GM23338 (cell line): Measurements from ENCODE around the gene MOK. TPM values are rescaled to one million over a fixed set of nuclear protein-coding genes. Genes with fewer than 3 reads are reported as not detected.

ENCODE experiments used
- ATAC-seq: fragments of 200-7000 bp; cut with Tn5 transposase; 3 replicates; pipeline ENCODE4 v1.9.1; 2020
- DNase-seq: peaks from one replicate; pipeline ENCODE4 v3.0.0-alpha.2; 2015; ENCODE audit warnings: low spot score
- H2AFZ ChIP-seq: fragments of 200-600 bp; sonication (generic); 2 replicates; pipeline ENCODE4 v1.8.0; 2016; ENCODE audit warnings: antibody characterized with exemption, mild to moderate bottlenecking, moderate library complexity
- H3F3A ChIP-seq: fragments of 200-600 bp; sonication (generic); replicated peaks from 2 replicates; pipeline ENCODE4 v1.8.0; 2017; ENCODE audit warnings: antibody characterized with exemption, mixed run types, low read depth
- H3K27ac ChIP-seq: fragments of 200-600 bp; sonication (generic); 2 replicates; pipeline ENCODE4 v1.6.1; 2016; ENCODE audit warnings: low read depth
- H3K27me3 ChIP-seq: fragments of 200-600 bp; sonication (generic); 2 replicates; pipeline ENCODE4 v1.8.0; 2016; ENCODE audit warnings: mild to moderate bottlenecking, mixed run types, moderate library complexity; ENCODE audit not compliant: insufficient read depth
- H3K36me3 ChIP-seq: fragments of 200-600 bp; sonication (generic); 2 replicates; pipeline ENCODE4 v1.8.0; 2016; ENCODE audit warnings: mild to moderate bottlenecking; ENCODE audit not compliant: insufficient read depth
- H3K4me1 ChIP-seq: fragments of 200-600 bp; sonication (generic); 2 replicates; pipeline ENCODE4 v1.8.0; 2016; ENCODE audit warnings: mild to moderate bottlenecking, moderate library complexity; ENCODE audit not compliant: insufficient read depth
- H3K4me2 ChIP-seq: fragments of 200-600 bp; sonication (generic); 2 replicates; pipeline ENCODE4 v1.7.1; 2017; ENCODE audit warnings: mixed run types
- H3K4me3 ChIP-seq: fragments of 200-600 bp; sonication (generic); 2 replicates; pipeline ENCODE4 v1.6.1; 2016; ENCODE audit warnings: mixed run types
- H3K79me2 ChIP-seq: fragments of 200-600 bp; sonication (generic); replicated peaks from 2 replicates; pipeline ENCODE4 v1.8.0; 2017; ENCODE audit warnings: mild to moderate bottlenecking; ENCODE audit not compliant: insufficient read depth
- H3K9me2 ChIP-seq: fragments of 200-600 bp; sonication (generic); 2 replicates; pipeline ENCODE4 v1.8.0; 2017; ENCODE audit not compliant: insufficient read depth
- H4K20me1 ChIP-seq: fragments of 200-600 bp; sonication (generic); replicated peaks from 2 replicates; pipeline ENCODE4 v1.8.0; 2017; ENCODE audit warnings: mild to moderate bottlenecking; ENCODE audit not compliant: insufficient read depth
- H3K27ac Mint-ChIP-seq: 2 replicates; pipeline ENCODE4 v1.8.0; 2020; ENCODE audit warnings: inconsistent platforms, mild to moderate bottlenecking, moderate library complexity, mixed read lengths
- H3K27me3 Mint-ChIP-seq: 3 replicates; pipeline ENCODE4 v1.8.0; 2022; ENCODE audit warnings: low read depth, mild to moderate bottlenecking, moderate library complexity, mixed read lengths, inconsistent platforms; ENCODE audit not compliant: insufficient read depth, poor library complexity
- H3K36me3 Mint-ChIP-seq: 3 replicates; pipeline ENCODE4 v1.8.0; 2021; ENCODE audit warnings: low read depth, mild to moderate bottlenecking, inconsistent platforms, moderate library complexity, mixed read lengths
- H3K4me1 Mint-ChIP-seq: 3 replicates; pipeline ENCODE4 v1.8.0; 2020; ENCODE audit warnings: mild to moderate bottlenecking, inconsistent platforms, mixed read lengths
- H3K4me3 Mint-ChIP-seq: 3 replicates; pipeline ENCODE4 v1.8.0; 2021; ENCODE audit warnings: moderate library complexity, mild to moderate bottlenecking, inconsistent platforms, mixed read lengths
- H3K9me3 Mint-ChIP-seq: 3 replicates; pipeline ENCODE4 v1.8.0; 2020; ENCODE audit warnings: moderate library complexity, mild to moderate bottlenecking, inconsistent platforms, mixed read lengths
- EZH2 ChIP-seq: fragments of 200-600 bp; sonication (generic); IDR thresholded peaks from one replicate; pipeline ENCODE4 v1.8.0; 2017; ENCODE audit warnings: antibody characterized with exemption, mild to moderate bottlenecking, low read depth; ENCODE audit not compliant: unreplicated experiment
- EZH2phosphoT487 ChIP-seq: fragments of 200-600 bp; sonication (generic); IDR thresholded peaks from one replicate; pipeline ENCODE4 v1.8.1; 2018; ENCODE audit warnings: antibody characterized with exemption; ENCODE audit not compliant: unreplicated experiment
- NANOG ChIP-seq: IDR thresholded peaks from 2 replicates; pipeline ENCODE4 v1.6.1; 2016; ENCODE audit warnings: antibody characterized with exemption, borderline replicate concordance
- ZNF331 ChIP-seq: fragments of 250-450 bp; sonication (Bioruptor Pico); IDR thresholded peaks from 2 replicates; pipeline ENCODE4 v1.5.0; 2020; ENCODE audit warnings: low read depth, mild to moderate bottlenecking, moderate library complexity
- polyA plus RNA-seq: library from polyadenylated mRNA; unstranded; fragments of >200 nt; fragmentation: Nextera tagmentation; extraction: Ambion mirVana; gene quantifications from 2 replicates; pipeline ENCODE4 v1.2.1, GENCODE V29; 2016
- total RNA-seq: library from RNA; depleted of rRNA; stranded (reverse); fragments of >200 nt; shearing (Covaris generic); gene quantifications from 2 replicates; pipeline ENCODE4 v1.2.3, GENCODE V29; 2014
- TF ChIP-seq, protein P1 (sequence below): fragments of 250-450 bp; sonication (Bioruptor Pico); IDR thresholded peaks from 2 replicates; pipeline ENCODE4 v1.5.0; 2020; ENCODE audit warnings: mild to moderate bottlenecking, moderate library complexity
- TF ChIP-seq, protein P2 (sequence below), 2 experiments: fragments of 200-600 bp in 1 of 2; sonication (generic) in 1 of 2; conservative IDR thresholded peaks; 2 replicates each; pipeline versions ENCODE4 v1.5.1 to v1.6.1; 2016 to 2017; ENCODE audit warnings: antibody characterized with exemption in 2 of 2, low read depth in 2 of 2, mild to moderate bottlenecking in 2 of 2, moderate library complexity in 1 of 2

Gene MOK
- total and polyA plus RNA-seq, 2 experiments from 2014 or later = 3.1 TPM

- TF ChIP-seq, protein P1, sequence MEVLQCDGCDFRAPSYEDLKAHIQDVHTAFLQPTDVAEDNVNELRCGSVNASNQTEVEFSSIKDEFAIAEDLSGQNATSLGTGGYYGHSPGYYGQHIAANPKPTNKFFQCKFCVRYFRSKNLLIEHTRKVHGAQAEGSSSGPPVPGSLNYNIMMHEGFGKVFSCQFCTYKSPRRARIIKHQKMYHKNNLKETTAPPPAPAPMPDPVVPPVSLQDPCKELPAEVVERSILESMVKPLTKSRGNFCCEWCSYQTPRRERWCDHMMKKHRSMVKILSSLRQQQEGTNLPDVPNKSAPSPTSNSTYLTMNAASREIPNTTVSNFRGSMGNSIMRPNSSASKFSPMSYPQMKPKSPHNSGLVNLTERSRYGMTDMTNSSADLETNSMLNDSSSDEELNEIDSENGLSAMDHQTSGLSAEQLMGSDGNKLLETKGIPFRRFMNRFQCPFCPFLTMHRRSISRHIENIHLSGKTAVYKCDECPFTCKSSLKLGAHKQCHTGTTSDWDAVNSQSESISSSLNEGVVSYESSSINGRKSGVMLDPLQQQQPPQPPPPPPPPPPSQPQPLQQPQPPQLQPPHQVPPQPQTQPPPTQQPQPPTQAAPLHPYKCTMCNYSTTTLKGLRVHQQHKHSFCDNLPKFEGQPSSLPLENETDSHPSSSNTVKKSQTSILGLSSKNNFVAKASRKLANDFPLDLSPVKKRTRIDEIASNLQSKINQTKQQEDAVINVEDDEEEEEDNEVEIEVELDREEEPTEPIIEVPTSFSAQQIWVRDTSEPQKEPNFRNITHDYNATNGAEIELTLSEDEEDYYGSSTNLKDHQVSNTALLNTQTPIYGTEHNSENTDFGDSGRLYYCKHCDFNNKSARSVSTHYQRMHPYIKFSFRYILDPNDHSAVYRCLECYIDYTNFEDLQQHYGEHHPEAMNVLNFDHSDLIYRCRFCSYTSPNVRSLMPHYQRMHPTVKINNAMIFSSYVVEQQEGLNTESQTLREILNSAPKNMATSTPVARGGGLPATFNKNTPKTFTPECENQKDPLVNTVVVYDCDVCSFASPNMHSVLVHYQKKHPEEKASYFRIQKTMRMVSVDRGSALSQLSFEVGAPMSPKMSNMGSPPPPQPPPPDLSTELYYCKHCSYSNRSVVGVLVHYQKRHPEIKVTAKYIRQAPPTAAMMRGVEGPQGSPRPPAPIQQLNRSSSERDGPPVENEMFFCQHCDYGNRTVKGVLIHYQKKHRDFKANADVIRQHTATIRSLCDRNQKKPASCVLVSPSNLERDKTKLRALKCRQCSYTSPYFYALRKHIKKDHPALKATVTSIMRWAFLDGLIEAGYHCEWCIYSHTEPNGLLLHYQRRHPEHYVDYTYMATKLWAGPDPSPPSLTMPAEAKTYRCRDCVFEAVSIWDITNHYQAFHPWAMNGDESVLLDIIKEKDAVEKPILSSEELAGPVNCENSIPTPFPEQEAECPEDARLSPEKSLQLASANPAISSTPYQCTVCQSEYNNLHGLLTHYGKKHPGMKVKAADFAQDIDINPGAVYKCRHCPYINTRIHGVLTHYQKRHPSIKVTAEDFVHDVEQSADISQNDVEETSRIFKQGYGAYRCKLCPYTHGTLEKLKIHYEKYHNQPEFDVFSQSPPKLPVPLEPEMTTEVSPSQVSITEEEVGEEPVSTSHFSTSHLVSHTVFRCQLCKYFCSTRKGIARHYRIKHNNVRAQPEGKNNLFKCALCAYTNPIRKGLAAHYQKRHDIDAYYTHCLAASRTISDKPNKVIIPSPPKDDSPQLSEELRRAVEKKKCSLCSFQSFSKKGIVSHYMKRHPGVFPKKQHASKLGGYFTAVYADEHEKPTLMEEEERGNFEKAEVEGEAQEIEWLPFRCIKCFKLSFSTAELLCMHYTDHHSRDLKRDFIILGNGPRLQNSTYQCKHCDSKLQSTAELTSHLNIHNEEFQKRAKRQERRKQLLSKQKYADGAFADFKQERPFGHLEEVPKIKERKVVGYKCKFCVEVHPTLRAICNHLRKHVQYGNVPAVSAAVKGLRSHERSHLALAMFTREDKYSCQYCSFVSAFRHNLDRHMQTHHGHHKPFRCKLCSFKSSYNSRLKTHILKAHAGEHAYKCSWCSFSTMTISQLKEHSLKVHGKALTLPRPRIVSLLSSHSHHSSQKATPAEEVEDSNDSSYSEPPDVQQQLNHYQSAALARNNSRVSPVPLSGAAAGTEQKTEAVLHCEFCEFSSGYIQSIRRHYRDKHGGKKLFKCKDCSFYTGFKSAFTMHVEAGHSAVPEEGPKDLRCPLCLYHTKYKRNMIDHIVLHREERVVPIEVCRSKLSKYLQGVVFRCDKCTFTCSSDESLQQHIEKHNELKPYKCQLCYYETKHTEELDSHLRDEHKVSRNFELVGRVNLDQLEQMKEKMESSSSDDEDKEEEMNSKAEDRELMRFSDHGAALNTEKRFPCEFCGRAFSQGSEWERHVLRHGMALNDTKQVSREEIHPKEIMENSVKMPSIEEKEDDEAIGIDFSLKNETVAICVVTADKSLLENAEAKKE (CRISPR knock-in tag) = no peak
- TF ChIP-seq EZH2phosphoT487 = no peak
- TF ChIP-seq, protein P2, sequence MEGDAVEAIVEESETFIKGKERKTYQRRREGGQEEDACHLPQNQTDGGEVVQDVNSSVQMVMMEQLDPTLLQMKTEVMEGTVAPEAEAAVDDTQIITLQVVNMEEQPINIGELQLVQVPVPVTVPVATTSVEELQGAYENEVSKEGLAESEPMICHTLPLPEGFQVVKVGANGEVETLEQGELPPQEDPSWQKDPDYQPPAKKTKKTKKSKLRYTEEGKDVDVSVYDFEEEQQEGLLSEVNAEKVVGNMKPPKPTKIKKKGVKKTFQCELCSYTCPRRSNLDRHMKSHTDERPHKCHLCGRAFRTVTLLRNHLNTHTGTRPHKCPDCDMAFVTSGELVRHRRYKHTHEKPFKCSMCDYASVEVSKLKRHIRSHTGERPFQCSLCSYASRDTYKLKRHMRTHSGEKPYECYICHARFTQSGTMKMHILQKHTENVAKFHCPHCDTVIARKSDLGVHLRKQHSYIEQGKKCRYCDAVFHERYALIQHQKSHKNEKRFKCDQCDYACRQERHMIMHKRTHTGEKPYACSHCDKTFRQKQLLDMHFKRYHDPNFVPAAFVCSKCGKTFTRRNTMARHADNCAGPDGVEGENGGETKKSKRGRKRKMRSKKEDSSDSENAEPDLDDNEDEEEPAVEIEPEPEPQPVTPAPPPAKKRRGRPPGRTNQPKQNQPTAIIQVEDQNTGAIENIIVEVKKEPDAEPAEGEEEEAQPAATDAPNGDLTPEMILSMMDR (conservative IDR thresholded peaks at IDR 0.05; ENCODE audit: low read depth in 2 of 2) = no peak
- TF ChIP-seq EZH2 = no peak
Measured at GRCh38 chr14:102203382-102203781, 101.6 kb downstream of the MOK start (continued).

DNA sequence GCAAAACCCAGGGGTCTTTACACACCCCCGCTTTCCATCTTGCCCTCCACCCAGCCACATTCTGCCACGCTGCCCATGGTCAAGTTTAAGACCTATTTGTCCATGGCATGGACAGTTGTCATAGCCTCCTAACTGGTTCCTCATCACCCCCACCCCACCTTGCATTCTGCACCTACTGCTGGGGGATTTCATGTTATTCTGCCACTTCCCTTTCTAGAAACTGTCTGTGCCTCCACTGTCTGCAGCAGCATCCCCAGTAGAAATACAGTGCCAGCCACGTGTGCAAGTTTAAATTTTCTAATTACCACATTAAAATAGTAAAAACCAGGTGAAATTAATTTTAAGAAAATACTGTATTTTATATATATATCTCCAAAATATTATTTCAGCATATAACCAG lies 102.0 kb downstream of the MOK start:
- TF ChIP-seq NANOG = no peak
- no peak for TF ChIP-seq ZNF331 (CRISPR knock-in tag)
- no peak overlapping the region for H3K4me3 Mint-ChIP-seq
- no peaks in the 10 kb centered on the region; the same call in 2 of the 3 replicates for H3K9me3 Mint-ChIP-seq
- H3K4me3 ChIP-seq = no peak overlapping the region
- H3K27ac ChIP-seq = no peak overlapping the region
- ATAC-seq (no peak), DNase-seq (no peak)
- H3K4me2 ChIP-seq = no peak overlapping the region
- no peak overlapping the region for H3K27ac Mint-ChIP-seq
- H3K36me3 Mint-ChIP-seq = peaks cover 14% of the 10 kb centered on the region; the same call in 1 of the 3 replicates
- peaks cover 44% of the 10 kb centered on the region for H3K79me2 ChIP-seq
- no peaks in the 10 kb centered on the region for H3K4me1 ChIP-seq
- H3K9me2 ChIP-seq = no peaks in the 10 kb centered on the region
- no peaks in the 10 kb centered on the region; the same call in 1 of the 2 replicates for H3F3A ChIP-seq
- peaks cover 22% of the 10 kb centered on the region for H4K20me1 ChIP-seq
- H3K4me1 Mint-ChIP-seq = peaks cover 18% of the 10 kb centered on the region
- H3K36me3 ChIP-seq = no peaks in the 10 kb centered on the region; the same call in 1 of the 2 replicates
- H3K27me3 Mint-ChIP-seq = peaks cover 13% of the 10 kb centered on the region
- H2AFZ ChIP-seq = no peak overlapping the region
- H3K27me3 ChIP-seq = no peaks in the 10 kb centered on the region
